ENCODE results near the gene SSB.

- TF ChIP-seq, protein P1, sequence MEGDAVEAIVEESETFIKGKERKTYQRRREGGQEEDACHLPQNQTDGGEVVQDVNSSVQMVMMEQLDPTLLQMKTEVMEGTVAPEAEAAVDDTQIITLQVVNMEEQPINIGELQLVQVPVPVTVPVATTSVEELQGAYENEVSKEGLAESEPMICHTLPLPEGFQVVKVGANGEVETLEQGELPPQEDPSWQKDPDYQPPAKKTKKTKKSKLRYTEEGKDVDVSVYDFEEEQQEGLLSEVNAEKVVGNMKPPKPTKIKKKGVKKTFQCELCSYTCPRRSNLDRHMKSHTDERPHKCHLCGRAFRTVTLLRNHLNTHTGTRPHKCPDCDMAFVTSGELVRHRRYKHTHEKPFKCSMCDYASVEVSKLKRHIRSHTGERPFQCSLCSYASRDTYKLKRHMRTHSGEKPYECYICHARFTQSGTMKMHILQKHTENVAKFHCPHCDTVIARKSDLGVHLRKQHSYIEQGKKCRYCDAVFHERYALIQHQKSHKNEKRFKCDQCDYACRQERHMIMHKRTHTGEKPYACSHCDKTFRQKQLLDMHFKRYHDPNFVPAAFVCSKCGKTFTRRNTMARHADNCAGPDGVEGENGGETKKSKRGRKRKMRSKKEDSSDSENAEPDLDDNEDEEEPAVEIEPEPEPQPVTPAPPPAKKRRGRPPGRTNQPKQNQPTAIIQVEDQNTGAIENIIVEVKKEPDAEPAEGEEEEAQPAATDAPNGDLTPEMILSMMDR (IDR thresholded peaks at IDR 0.05): no peak
- TF ChIP-seq POLR2AphosphoS5 (IDR thresholded peaks at IDR 0.05; ENCODE audit: low read depth, low read length): no peak
These were observed 20.4 kb downstream of the SSB start for GRCh38 chr2:169819106-169819505.
